GM18870 (cell line): ENCODE results near the gene TAGLN3.

Source experiments
- ATAC-seq: cut with Tn5 transposase; IDR thresholded peaks from one replicate; pipeline ENCODE4 v1.9.1; 2021; ENCODE audit warnings: moderate library complexity; ENCODE audit not compliant: unreplicated experiment

Gene TAGLN3

DNA sequence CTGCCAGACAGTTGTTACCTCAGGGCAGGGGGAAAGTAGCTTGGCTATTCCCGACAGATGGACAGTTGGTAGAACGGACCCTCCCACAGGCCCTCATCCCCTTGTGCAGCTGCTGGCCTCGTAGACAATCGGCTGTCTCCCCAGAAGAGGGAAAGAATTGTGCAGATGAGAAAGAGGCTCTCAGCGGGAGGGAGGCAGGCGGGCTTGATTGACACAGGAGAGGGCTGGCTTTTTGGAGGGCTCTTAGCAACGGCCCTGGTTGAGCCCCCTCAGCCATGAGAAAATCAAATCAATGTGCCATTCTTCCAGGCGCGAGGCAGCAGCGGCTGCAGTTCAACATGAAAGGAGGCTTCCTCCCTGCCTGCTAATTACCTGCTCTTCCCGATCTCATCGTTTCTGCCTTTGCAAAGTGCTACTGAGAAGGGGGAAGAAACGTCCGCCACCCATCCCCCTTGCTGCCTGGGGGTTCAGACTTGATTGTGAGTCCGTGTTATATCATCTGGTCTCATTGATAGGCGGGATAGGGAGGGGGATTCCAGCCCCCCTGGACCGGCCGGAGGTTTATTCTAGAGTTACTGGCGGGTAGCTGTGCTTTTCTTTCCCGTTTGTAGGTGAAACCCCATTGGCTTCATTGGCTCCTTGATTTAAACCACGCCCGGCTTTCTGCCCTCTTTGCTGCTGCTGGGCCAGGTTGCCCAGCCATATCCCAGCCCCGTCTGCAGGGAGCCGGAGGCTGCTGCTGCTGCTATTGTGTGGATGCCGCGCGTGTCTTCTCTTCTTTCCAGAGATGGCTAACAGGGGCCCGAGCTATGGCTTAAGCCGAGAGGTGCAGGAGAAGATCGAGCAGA, at the start of gene TAGLN3:
TAGLN3 (plus strand) TSS at position 287 of the 848 bp plus-strand sequence; CDS start at position 788, 501 bp downstream.
- ATAC-seq = no peak

DNA sequence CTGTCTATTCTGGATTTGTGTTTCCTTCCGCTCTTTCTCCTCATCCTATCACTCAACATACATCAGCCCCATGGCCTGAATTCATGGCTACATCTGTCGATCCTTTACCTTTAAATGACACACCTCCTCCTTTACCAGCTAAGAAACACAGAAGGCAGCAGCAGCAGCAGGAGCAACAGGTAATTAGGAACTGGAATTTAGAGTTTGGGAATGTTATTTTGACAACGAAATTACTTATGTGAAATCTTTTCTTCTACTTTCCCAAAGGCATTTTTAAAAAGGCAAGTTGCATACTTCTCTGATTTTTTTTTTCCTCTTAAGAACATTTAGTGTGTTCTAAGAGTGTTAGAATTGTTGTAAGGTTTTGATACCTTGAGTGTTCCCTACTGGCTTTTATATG, 49.0 kb upstream of the TAGLN3 start:
- ATAC-seq = no peak

DNA sequence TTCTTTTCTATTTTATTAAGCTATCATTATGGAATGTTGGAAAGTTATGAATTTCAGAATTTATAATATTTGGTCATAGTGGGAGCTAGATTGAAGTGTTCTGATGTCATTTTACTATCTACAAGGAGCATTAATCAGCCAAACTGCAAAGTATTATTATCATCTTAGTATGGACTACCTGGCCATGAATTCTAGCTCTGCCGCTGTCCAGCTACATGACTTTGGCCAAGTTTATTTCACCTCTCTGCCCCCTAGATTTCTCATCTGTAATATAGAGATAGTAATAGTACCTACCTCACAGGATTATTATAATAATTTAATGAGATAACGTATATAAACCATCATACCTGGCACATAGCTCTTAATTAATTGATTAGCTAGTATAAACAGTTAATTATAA, 47.7 kb upstream of the TAGLN3 start:
- no peak for ATAC-seq

DNA sequence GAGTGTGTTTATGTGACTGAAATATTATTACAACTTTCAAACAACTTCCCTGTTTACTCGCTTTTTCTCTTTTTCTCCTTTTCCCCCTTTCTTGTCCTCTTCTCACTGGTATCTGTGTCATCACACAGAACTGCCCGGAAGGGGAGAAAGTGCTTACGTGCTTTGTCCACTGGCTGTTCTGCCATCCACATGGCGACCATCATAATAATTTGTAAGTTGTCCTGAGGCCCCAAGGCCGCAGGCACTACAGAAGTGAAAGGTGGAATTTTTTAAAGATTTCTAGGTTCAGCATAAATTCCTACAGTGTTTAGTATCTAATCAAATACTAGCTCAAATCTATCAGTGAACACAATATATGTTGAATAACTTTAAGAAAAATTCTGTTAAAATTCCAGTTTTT, 46.6 kb upstream of the TAGLN3 start:
- ATAC-seq = no peak

GRCh38 chr3:111952866-111953450, 45.8 kb upstream of the TAGLN3 start:
- no peak for ATAC-seq

DNA sequence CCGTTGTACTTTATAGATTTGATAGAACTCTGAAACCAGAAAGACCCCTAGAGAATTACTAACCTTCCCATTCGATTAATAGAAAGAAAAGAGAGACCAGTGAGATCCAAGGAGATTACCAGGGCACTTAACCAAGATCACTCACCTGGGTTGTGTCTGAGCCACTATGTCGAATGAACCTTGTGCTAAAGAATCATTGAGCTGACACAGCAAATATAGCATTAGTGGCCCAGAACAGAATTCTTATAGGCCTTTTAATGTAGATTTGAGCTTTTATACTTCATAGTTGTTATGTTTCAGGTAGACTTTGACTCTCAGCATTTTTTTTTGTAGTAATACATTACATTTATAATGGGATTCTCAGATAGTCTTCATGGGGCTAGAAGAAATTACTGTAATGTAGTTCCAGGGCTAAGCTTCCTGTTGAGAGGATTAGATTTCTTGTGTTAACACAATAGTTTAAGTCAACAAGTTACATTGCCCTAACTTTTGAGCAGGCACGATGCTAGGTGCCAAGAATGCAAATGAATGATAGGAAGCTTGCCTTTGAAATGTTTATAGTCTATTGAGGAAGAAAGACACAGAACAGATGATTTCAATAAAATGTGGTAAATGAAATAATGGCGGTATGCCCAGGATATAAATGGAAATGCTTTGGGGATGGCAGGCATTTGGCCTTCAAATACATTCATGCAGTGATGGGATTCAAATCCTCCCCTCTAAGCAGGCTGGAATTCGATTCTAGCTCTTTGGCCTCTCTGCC, 44.3 kb upstream of the TAGLN3 start:
- no peak for ATAC-seq

- ATAC-seq = no peak
Measured at GRCh38 chr3:111955876-111956275, 42.8 kb upstream of the TAGLN3 start.

DNA sequence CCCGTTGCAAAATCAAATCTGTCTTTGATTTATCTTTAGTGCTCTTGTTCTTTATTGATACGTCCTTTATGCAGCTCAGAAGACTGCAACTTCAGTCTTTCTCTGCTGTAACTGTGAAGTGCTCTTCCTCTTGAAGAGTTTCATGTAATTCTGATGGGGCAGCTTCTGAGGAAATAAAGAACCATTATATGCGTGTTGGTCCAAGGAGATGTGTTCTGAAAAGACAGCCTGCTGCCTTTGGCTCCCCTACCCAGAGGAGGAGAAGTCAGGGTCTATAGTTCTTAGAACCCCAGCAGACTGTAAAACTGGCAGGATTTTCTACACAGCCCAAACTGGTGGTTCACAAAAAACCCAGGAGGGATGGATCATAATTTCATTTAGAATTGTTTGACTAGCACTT, 42.3 kb upstream of the TAGLN3 start:
- ATAC-seq = no peak

DNA sequence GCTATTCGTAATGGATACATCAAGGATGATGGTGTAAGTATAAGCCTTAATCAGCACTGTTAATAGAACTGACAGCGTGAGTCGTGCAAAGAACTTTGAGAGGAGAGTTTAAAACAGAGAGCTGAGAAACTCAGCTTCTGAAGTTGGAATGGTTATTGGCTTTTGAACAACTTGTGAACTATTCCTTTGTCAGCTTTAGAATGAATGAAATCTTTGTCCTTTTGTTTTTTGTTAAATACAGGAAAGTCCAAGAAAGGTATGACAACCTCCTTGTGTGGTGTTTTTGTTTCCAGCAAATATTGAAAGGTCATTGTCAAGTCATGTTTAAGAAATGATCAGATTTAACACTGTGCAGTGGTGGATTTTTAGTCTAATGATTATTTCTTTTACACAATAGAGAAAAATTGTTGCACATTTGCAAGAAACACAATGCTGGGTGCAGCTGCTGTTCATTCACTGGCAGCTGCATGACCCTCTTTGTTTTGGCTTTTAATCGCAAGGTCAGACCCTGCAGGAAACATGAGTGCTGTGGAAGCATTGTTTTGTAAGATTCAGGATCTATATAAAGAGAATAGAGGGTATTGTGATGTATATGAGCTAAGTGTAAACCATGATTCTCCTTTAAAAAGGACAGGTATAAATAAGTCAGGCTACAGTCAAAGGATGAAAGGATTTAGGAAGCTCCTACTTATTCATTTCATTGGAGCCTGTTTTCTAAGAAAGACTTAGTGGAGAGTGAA, 41.6 kb upstream of the TAGLN3 start:
- no peak for ATAC-seq

- no peak for ATAC-seq
Measured at GRCh38 chr3:111961461-111962164, 37.1 kb upstream of the TAGLN3 start.

DNA sequence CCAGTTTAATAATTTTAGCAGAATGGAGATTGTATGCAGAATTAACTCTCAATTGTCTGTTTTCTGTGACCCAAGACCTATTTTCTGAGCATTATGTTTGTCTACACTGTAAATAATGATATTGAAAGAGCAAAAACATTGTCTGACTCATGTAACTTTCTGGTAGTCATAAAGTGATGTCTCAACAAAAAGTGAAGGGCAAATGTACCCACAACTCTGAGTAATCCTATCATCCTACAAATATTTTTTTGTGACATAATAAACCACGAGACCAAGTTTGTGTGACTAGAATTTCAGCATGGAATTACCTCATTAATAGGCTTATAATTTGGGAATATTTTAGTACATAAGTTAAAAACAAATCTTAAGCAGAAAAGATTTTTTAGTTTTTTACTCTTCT, 35.3 kb upstream of the TAGLN3 start:
- ATAC-seq = no peak

GRCh38 chr3:111965484-111965883, 33.2 kb upstream of the TAGLN3 start:
- no peak for ATAC-seq

GRCh38 chr3:111967068-111967467, 31.7 kb upstream of the TAGLN3 start:
- ATAC-seq = no peak

- ATAC-seq = peak; percentile 92
Measured at GRCh38 chr3:111967651-111968274, 31.0 kb upstream of the TAGLN3 start.

DNA sequence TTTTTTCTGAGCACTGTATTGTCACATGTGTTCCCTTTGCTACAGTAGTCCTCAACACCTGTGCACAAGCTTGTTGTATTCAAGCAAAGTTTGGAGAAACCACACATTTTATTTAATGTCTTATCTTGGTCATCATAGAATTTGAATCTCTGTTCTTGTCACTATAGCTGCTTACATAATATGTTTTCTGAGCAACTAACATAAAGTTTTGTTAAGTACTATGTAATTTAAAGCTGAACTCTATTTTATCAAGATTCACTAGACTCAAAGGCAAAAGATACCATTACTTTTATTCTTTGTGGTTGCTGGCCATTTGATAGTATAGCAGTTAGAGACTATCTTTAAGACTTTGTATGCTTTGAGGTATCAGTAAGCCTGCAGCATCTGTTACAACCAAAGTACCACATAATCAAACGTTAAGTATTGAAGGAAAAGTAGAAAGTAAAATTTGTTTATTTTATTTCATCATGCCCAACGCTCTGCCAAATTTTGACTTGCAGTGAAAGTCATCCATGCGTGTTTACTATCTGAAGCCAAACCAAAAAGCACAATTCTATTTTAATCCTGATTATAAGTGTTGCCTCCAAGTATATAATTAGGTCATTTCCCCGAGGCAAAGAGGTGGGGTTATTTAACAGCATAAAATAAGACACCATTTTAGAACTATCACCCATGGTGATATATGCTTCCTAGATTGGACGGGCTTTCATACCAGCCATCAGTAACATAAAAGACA, 30.2 kb upstream of the TAGLN3 start:
- ATAC-seq = no peak

- no peak for ATAC-seq
Measured at GRCh38 chr3:111970376-111970775, 28.3 kb upstream of the TAGLN3 start.

GRCh38 chr3:111971533-111972130, 27.1 kb upstream of the TAGLN3 start:
- no peak for ATAC-seq

DNA sequence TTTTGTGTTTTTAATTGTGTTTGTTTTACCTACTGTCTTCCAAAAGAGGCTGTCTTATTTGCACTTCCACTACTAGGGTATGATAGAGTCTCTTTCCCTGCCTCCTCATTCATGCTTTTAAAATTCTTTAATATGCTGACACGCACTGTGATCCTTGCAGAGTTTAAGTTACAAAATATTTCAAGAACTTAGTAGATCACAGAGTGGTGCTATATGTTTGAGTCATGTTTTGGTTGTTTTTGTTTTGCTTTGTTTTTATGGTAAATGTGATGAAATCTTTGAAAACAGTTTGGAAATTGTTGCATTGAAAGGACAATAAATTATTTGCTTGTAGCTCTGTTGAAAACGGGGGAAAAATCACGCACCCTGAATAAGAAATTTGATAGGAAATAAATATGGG, 25.8 kb upstream of the TAGLN3 start:
- ATAC-seq = no peak

DNA sequence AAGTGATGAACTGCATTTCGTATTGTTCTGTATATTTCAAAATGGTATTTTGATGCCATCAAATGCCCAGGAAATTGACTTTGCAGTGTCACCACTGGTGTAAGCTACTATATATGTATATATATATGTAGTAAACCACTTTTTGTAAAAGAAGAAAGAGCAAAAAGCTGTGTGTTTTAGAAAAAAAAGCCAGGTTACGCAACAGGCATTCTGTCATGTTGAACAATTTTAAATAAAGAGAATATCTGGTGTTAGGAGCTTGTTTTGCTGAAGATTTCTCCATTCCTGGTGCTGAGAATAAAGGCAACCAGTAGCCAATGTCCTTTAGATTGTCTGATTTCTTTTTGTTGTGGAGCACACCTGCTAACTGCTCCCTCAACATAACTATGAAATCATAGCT, 23.6 kb upstream of the TAGLN3 start:
- ATAC-seq = no peak
